HG03039 (cell line): ENCODE measurements around the gene ANKRD44.

ENCODE experiments used
- ATAC-seq: cut with Tn5 transposase; IDR thresholded peaks from one replicate; pipeline ENCODE4 v1.9.1; 2021; ENCODE audit warnings: mild to moderate bottlenecking, moderate library complexity; ENCODE audit not compliant: unreplicated experiment

ANKRD44 gene

DNA sequence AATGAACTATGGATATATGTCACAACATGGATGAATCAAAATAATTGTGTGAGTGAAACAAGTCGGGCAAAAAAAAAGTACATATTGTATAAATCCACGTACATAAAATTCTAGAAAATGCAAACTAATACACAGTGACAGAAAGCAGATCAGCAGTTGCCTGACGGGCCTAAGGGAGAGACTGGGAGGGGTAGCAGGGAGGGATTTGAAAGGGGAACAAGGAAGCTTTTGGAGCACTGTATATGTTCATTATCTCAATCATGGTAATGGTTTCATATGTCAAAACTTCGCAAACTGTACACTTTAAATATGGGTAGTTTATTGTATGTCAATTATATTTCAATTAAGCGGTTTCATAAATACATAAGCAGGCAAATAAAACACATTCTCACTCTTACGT is 153.8 kb downstream of the ANKRD44 start:
- ATAC-seq: no peak

- ATAC-seq: peak; percentile 76
These were observed 157.9 kb downstream of the ANKRD44 start for GRCh38 chr2:197152451-197153228.

DNA sequence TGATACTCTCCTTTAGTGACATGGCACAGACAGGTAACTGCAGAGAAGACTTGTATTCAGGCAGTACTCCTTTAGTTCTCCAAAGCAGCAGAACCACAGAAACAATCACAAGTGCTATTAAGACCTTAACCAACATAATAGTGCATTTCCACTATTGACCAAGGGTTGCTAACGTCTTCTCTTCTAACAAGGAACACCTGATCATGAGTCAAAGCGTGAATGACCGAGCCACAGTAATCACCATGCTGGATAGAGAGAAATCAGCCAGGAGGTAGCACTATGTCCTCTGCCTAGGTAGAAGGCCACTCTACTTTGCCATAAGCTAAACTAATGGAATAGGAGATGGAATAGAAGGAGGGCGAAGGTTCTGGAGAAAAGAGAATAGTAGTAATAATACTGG is 161.0 kb downstream of the ANKRD44 start:
- no peak for ATAC-seq

DNA sequence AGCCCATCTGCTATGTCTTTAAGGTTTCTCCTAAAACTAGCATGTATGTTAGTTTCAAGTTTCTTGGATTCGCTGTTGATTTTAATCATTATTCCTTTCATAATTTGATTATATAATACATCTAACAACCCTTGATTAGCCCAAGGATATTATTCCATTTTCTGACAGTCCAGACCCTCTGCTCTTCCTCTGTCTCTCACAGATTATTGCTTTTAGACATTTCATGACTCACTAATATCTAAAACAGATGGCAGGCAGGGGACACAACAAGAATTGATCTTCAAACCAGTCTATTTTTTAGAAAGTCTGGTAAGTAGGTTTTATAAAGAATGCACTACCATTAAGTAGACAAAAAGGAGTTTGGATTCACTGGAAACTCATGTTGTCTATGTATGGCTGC is 162.2 kb downstream of the ANKRD44 start:
- ATAC-seq: no peak

DNA sequence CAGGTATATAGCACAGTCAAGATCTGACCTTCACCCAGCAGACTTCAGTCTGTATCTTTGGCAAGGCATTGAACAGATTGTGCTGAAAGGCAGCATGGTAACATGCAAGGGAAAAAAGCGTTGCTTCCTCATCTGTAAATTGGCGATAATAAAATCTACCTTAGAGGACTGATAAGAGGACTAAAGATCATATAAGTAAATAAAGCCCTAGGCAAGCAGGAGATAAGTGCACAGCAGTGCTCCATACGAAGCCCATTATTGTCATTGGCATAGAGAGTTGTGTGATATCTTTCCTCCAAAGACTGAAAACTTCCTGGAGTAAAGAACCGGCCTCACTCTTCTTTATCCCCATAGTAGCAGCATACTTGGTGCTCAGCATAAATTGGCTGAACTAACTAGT is 162.6 kb downstream of the ANKRD44 start:
- ATAC-seq: no peak

DNA sequence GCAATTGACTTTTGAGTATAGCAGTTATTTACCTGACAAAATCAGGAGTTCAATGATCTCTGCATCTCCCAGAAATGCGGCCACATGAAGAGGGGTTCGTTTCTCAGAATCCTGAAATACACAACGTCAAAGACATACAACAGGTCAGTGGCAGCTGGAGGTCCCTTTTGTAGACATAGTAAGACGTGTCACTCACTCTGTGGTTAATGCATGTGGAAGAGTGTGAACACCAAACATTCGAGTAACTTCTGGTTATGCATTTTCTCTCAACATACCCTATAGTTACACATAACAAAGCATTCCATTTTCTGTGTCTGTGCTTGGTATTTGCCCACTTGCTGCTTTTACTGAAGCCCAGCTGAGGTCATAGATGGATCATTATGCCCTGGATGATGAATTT is 163.6 kb downstream of the ANKRD44 start:
- no peak for ATAC-seq

- peak; percentile 89 for ATAC-seq
These were observed 165.0 kb downstream of the ANKRD44 start for GRCh38 chr2:197145471-197146056.

GRCh38 chr2:197144183-197144582 is 166.4 kb downstream of the ANKRD44 start:
- ATAC-seq: no peak

GRCh38 chr2:197141702-197142473 is 168.7 kb downstream of the ANKRD44 start:
- ATAC-seq: no peak

DNA sequence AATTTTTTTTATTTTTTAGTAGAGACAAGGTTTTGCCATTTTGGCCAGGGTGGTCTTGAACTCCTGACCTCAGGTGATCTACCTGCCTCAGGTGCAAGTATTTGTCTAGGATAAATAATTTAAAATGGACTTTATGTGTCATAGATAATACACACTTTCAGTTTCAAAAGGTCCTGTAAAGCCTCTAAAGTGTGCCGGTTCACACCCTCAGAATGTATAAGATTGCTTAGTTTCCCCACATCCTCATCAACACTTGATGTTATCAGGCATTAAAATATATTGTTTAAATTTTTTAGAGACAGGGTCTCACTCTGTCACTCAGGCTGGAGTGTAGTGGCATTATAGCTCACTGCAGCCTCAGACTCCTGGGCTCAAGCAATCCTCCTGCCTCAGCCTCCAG is 170.5 kb downstream of the ANKRD44 start:
- no peak for ATAC-seq

GRCh38 chr2:197138506-197138905 is 172.1 kb downstream of the ANKRD44 start:
- no peak for ATAC-seq

DNA sequence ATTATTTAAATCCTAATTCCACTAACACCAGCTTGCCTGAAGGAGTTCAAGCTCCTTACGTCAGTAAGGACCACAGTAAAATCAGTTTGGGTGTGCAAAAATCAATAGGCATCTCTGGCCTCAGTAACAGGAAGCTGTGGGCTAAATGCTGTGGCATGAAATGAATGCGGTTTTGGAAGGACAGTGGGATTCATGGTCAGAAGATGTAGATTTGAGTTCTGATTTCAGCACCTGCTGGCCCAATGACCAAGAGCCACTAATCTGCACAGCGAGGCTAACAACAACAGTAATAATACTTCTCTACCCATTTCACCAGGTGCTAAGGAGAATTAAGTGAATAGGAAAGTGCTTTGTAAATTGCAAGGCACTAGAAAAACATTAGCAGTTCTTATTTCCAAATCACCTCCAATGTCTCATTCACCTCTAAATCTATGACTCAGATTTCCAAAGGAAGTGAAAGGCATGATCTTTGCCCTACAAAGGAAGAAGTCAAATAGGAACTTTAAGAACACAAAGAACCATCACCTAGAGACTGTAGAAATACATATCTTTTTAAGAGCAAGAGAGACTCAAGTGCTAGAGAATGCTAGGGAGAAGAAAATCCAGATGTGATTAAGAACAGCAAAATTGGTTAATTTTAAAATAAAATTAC is 172.6 kb downstream of the ANKRD44 start:
- ATAC-seq: no peak

GRCh38 chr2:197137231-197137630 is 173.3 kb downstream of the ANKRD44 start:
- no peak for ATAC-seq

- ATAC-seq: no peak
These were observed 174.1 kb downstream of the ANKRD44 start for GRCh38 chr2:197136452-197136851.

- ATAC-seq: no peak
These were observed 174.8 kb downstream of the ANKRD44 start for GRCh38 chr2:197135806-197136205.

DNA sequence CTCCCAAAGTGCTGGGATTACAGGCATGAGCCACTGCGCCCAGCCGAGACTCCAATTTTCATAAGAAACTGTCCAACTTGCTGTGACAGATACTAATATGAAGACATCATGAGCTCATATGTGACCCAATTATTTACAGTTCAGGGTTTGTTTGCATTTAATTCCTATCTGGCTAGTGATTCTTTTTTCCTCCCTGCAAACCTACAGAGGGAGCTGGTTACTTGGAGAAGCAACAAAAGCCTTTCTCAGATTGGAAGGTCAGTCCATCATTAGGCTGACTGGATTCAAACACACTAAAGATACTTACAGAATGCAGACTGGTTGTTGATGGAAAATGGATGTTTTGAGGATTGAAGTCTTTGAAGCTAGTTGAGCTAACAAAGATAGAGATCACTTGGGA is 176.4 kb downstream of the ANKRD44 start:
- no peak for ATAC-seq

DNA sequence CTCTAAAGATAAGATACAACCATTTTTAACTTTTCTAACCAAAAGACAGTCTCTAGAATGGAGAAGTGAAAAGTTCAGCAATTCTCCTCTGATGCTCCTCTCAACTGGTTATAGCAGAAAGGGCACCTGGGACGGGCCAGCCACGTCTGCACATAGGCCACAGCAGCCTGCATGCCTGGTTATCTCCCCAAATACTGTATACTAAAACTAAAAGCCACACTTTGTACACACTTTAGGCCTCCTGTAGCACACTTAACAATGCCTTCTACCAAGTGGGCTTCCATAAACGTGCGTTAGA is 179.1 kb downstream of the ANKRD44 start:
- peak; percentile 65 for ATAC-seq

GRCh38 chr2:197130318-197130717 is 180.3 kb downstream of the ANKRD44 start:
- ATAC-seq: peak; percentile 61

DNA sequence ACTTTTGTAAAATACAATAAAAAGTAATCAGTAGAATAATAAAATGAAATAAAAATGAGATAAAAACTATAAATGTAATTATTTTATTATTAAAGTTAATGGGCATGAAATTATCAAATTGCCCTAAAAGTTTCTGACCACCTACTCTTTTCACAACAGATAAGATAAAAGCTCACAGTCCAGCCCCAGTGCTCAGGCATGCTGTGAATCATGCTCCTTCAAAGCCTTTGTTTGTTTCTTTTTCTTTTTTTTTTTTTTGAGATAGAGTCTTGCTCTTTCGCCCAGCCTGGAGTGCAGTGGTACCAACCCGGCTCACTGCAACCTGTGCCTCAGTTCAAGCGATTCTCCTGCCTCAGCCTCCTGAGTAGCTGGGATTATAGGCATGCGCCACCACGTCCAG is 181.7 kb downstream of the ANKRD44 start:
- ATAC-seq: no peak

- ATAC-seq: no peak
These were observed 182.5 kb downstream of the ANKRD44 start for GRCh38 chr2:197128126-197128525.

DNA sequence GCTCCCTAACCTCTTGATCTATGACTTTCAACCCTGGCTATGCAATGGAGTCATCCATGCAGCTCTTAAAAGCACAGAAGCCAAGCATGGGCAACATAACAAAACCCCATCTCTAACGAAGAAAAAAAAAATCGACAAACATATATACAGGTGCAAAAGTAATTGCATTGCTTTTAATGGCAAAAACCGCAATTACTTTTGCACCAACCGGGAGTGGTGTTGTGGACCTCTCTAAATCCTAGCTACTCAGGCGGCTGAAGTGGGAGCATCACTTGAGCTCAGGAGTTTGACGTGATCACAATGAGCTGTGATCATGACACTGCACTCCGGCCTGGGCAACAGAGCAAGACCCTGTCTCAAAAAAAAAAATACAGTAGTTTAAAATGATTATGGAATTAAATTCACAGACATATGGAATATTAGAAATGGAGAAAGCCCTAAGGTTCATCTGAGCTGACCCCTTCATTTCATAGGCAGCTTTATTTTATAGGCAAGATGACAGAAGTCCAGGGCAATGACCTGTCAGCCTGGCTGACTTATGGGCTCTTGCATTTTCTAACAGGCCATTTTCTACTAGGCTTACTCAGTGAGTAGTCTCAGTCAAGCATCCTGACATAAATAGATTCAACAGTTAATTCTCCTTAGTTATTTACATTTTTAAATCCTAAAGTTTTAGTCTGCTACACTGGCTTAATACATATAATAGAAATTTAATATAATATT is 183.8 kb downstream of the ANKRD44 start:
- ATAC-seq: no peak
